Upper lobe of left lung (tissue), 6 donors: ENCODE results near the gene SLC7A6OS. TPM values are rescaled to one million over a fixed set of nuclear protein-coding genes. Genes with fewer than 3 reads are reported as not detected.
A peak's percentile ranks its signal among the peaks of the same experiment; 100 is the strongest.

Experiments used
- ATAC-seq, 2 donors: fragments of 200-7000 bp; cut with Tn5 transposase; one replicate each; pipeline ENCODE4 v1.9.1; 2022; ENCODE audit warnings: mild to moderate bottlenecking in 2 of 2, moderate library complexity in 2 of 2; ENCODE audit not compliant: low FRiP score in 2 of 2
- DNase-seq, 2 donors: peaks; one replicate each; pipeline ENCODE4 v3.0.0-alpha.2; 2019 to 2020
- H3K27ac ChIP-seq, 4 donors: fragments of 200-600 bp; sonication (generic); one replicate each; pipeline ENCODE4 v1.5.1; 2016 to 2019
- H3K27me3 ChIP-seq, 4 donors: fragments of 200-600 bp; sonication (generic); one replicate each; pipeline ENCODE4 v1.5.1; 2017 to 2019
- H3K36me3 ChIP-seq, 4 donors: fragments of 200-600 bp; sonication (generic); one replicate each; pipeline ENCODE4 v1.5.1; 2016 to 2019
- H3K4me1 ChIP-seq, 4 donors: fragments of 200-600 bp; sonication (generic); one replicate each; pipeline ENCODE4 v1.5.1; 2018 to 2019
- H3K4me3 ChIP-seq, 4 donors: fragments of 200-600 bp; sonication (generic); one replicate each; pipeline ENCODE4 v1.5.1; 2017 to 2019; ENCODE audit warnings: mild to moderate bottlenecking in 2 of 4, moderate library complexity in 1 of 4
- H3K9me3 ChIP-seq, 4 donors: fragments of 200-600 bp; sonication (generic); one replicate each; pipeline ENCODE4 v1.5.1; 2018 to 2019
- CTCF ChIP-seq, 6 experiments: fragments of 450-650 bp in 4 of 6; fragments of 200-600 bp in 2 of 6; sonication (generic) in 2 of 6; IDR thresholded peaks; one replicate each; pipeline ENCODE4 v1.5.1; 2016 to 2019; ENCODE audit warnings: antibody characterized with exemption in 6 of 6
- EP300 ChIP-seq, 4 donors: sonication (generic); formaldehyde crosslinking; IDR thresholded peaks; one replicate each; pipeline ENCODE4 v1.5.1; 2017; ENCODE audit warnings: antibody characterized with exemption in 4 of 4, control low read depth in 2 of 4
- POLR2A ChIP-seq, 4 donors: fragments of 450-650 bp; IDR thresholded peaks; one replicate each; pipeline ENCODE4 v1.5.1; 2016 to 2017; ENCODE audit warnings: antibody characterized with exemption in 4 of 4, mild to moderate bottlenecking in 2 of 4
- POLR2AphosphoS5 ChIP-seq, 2 donors: sonication (generic); formaldehyde crosslinking; IDR thresholded peaks; one replicate each; pipeline ENCODE4 v1.5.1; 2017; ENCODE audit warnings: antibody characterized with exemption in 2 of 2
- WGBS, 2 donors: methylation state at CpG; one replicate each; pipeline ENCODE4 v1.1.5; 2017 to 2018; 5-methylcytosine and 5-hydroxymethylcytosine counted together
- total RNA-seq, 6 donors: library from RNA; depleted of rRNA in 4 of 6; stranded (reverse); fragments of >200 nt in 4 of 6; gene quantifications; one replicate each; pipeline versions ENCODE4 v1.1.0 to v1.2.1, GENCODE V29; 2016 to 2021
- donor health status: DM: no; HTN: no; CAD: no; lungs with moderate emphysema.
- donor health status: DM: no; HTN: yes; CAD: no; lungs with severe emphysema.

The SLC7A6OS gene
- total RNA-seq, result 10 to 100 TPM in 5 of 6 donors, 1 to 10 TPM in 1; 9.9 to 35.6 (median 18.5) TPM

- H3K36me3 ChIP-seq, result peaks cover 2 to 37% (median 19%) of the 10 kb centered on the region in 4 donors
- DNase-seq (peak; percentile 95 to 96), ATAC-seq (peak; percentile 100)
- H3K27me3 ChIP-seq, result no peaks in the 10 kb centered on the region
- peak within 1 kb of the TSS; percentile 85 to 93 (median 86) for H3K27ac ChIP-seq
- TF ChIP-seq CTCF (IDR thresholded peaks at IDR 0.05), result peak in 5 of 6 experiments; percentile 26 to 69 (median 36)
- peak in 3 of 4 donors; percentile 59 to 87 (median 76) for TF ChIP-seq POLR2A (IDR thresholded peaks at IDR 0.05)
- TF ChIP-seq EP300 (IDR thresholded peaks at IDR 0.05), result no peak
- peak; percentile 84 to 92 for TF ChIP-seq POLR2AphosphoS5 (IDR thresholded peaks at IDR 0.05)
- peaks cover 23 to 40% (median 30%) of the 10 kb centered on the region in 4 donors for H3K4me1 ChIP-seq
- WGBS, 2 donors, result 0% methylated on average over 23 to 48 of the region's 62 CpGs
- H3K9me3 ChIP-seq, result no peaks in the 10 kb centered on the region
- H3K4me3 ChIP-seq, result peak within 1 kb of the TSS; percentile 59 to 99 (median 89)
Observed at GRCh38 chr16:68310774-68311511, at the start of gene SLC7A6OS, which contains the start of gene PRMT7. SLC7A6OS (minus strand) TSS chr16:68310946; CDS start chr16:68310926, 20 bp downstream. PRMT7 (plus strand) TSS chr16:68311019; CDS start chr16:68315980, 4,961 bp downstream.

GRCh38 chr16:68359398-68360191, 48.8 kb upstream of the SLC7A6OS start:
- H3K36me3 ChIP-seq, result peaks cover 0 to 56% (median 36%) of the 10 kb centered on the region in 4 donors

DNA sequence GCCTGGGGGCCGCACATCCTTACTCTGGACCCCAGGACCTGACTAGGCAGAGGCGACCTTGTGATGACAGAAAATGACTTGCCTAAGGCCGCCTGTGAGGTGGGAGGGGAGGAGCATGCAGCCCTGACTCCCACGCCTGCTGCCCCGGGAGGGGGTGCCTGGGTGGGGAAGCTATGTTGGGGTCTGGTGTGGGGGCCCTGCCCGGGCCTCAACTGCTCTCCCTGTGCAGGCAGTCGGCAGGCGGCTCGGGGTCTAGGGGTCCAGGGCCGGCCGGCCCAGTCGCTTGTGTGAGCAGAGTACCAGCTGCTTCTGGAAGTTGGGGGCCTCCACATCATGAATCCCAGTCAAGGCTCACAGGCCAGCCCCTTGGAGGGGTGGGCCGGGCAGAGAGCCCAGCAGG, 48.2 kb upstream of the SLC7A6OS start:
- peaks cover 0 to 62% (median 42%) of the 10 kb centered on the region in 4 donors for H3K36me3 ChIP-seq
- ATAC-seq (no peak), DNase-seq (no peak)
- H3K4me1 ChIP-seq, result peaks cover 3 to 35% (median 23%) of the 10 kb centered on the region in 4 donors
- H3K4me3 ChIP-seq, result no peak overlapping the region
- 85% methylated on average over 3 of the region's 13 CpGs; no CpG with 5 or more reads in 1 of the 2 donors for WGBS, 2 donors
- no peaks in the 10 kb centered on the region for H3K9me3 ChIP-seq
- TF ChIP-seq POLR2AphosphoS5 (IDR thresholded peaks at IDR 0.05), result no peak
- no peak for TF ChIP-seq POLR2A (IDR thresholded peaks at IDR 0.05)
- no peak for TF ChIP-seq CTCF (IDR thresholded peaks at IDR 0.05)
- TF ChIP-seq EP300 (IDR thresholded peaks at IDR 0.05), result no peak
- H3K27me3 ChIP-seq, result no peaks in the 10 kb centered on the region
- H3K27ac ChIP-seq, result no peak overlapping the region

More at GRCh38 chr16:68359398-68360191, 48.8 kb upstream of the SLC7A6OS start:
- no peak for TF ChIP-seq EP300 (IDR thresholded peaks at IDR 0.05)
- TF ChIP-seq POLR2AphosphoS5 (IDR thresholded peaks at IDR 0.05), result no peak
- no peak for TF ChIP-seq CTCF (IDR thresholded peaks at IDR 0.05)
- no peak for TF ChIP-seq POLR2A (IDR thresholded peaks at IDR 0.05)
- Histone ChIP-seq H3K9me3 (no peaks in the 10 kb centered on the region), H3K27me3 (no peaks in the 10 kb centered on the region), H3K4me3 (no peak overlapping the region), H3K27ac (no peak overlapping the region), H3K4me1 (peaks cover 3 to 41% (median 27%) of the 10 kb centered on the region in 4 donors)
- WGBS, 2 donors, result 92 to 97% methylated on average over 14 to 18 of the region's 23 CpGs
- ATAC-seq (no peak), DNase-seq (no peak)

GRCh38 chr16:68357923-68358322, 47.2 kb upstream of the SLC7A6OS start:
- H3K27me3 ChIP-seq, result no peaks in the 10 kb centered on the region
- H3K36me3 ChIP-seq, result peaks cover 2 to 72% (median 53%) of the 10 kb centered on the region in 4 donors
- no peaks in the 10 kb centered on the region for H3K9me3 ChIP-seq
- no peak for DNase-seq
- H3K4me3 ChIP-seq, result no peak overlapping the region
- H3K27ac ChIP-seq, result no peak overlapping the region
- TF ChIP-seq POLR2AphosphoS5 (IDR thresholded peaks at IDR 0.05) (no peak), CTCF (IDR thresholded peaks at IDR 0.05) (no peak)
- no peak for ATAC-seq
- 100% methylated on average over 2 to 11 of the region's 11 CpGs for WGBS, 2 donors
- peaks cover 3 to 24% (median 12%) of the 10 kb centered on the region in 4 donors for H3K4me1 ChIP-seq
